B cell (primary cell): ENCODE results near the gene XPO6.

Experiments
- EZH2 ChIP-seq: IDR thresholded peaks from 2 replicates; pipeline ENCODE4 v1.6.1; 2012; ENCODE audit warnings: borderline replicate concordance, low read depth, mild to moderate bottlenecking, moderate library complexity, low read length; ENCODE audit not compliant: insufficient read depth, poor library complexity, severe bottlenecking
- TF ChIP-seq, protein P1 (sequence below): fragments of 200-600 bp; IDR thresholded peaks from one replicate; pipeline ENCODE4 v1.8.0; 2022; ENCODE audit warnings: antibody characterized with exemption, mild to moderate bottlenecking

DNA sequence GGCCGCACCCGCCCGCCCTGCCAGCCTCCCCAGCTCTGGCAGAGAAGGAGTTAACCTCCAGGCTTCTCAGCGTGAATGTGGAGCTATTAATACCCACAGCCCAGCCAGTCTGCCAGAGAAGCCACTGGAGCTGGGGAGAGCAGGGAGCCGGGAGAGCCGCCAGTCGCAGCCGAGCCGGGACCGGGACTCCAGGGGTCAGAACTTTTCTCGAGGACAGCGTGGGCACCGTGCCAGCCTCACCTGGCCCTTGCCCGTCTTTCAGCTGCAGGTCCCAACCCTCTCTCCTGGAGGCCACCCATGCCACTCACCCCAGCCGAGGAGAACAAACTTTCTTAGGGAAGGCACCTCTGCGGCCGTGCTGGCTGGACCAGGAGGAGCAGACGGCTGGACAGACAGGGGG is 46.8 kb upstream of the XPO6 start:
- TF ChIP-seq, protein P1, sequence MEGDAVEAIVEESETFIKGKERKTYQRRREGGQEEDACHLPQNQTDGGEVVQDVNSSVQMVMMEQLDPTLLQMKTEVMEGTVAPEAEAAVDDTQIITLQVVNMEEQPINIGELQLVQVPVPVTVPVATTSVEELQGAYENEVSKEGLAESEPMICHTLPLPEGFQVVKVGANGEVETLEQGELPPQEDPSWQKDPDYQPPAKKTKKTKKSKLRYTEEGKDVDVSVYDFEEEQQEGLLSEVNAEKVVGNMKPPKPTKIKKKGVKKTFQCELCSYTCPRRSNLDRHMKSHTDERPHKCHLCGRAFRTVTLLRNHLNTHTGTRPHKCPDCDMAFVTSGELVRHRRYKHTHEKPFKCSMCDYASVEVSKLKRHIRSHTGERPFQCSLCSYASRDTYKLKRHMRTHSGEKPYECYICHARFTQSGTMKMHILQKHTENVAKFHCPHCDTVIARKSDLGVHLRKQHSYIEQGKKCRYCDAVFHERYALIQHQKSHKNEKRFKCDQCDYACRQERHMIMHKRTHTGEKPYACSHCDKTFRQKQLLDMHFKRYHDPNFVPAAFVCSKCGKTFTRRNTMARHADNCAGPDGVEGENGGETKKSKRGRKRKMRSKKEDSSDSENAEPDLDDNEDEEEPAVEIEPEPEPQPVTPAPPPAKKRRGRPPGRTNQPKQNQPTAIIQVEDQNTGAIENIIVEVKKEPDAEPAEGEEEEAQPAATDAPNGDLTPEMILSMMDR = no peak
- no peak for TF ChIP-seq EZH2
